ENCODE data around the gene CLEC11A. TPM values are rescaled to one million over a fixed set of nuclear protein-coding genes. Genes with fewer than 3 reads are reported as not detected.

The CLEC11A gene
- total and polyA plus RNA-seq, 7 donors, result 2.1 to 20.2 (median 9.5) TPM

DNA sequence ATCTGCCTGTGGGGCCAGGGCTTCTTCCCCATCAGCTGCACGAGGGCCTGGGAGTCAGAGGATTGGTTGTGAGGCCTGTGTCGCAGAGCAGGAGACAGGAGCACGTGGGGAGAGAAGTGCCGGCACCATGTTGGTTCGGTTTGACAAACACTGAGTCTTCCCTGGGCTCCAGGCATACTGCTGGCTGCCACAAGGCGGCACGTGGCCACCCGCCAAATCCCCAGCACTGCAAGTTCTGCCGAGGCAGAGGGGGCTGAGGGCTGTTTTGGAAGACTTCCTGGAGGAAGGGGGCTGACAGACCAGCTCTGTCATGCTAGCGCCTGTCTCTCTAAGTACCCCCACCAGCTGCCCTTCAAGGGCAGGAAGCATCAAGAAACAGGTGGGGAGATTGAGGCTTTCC, 13.1 kb upstream of the CLEC11A start:
- intact Hi-C loops (cut with DNase I), result no loop called here
- Histone ChIP-seq H3K27ac (no peak overlapping the region), H3K27me3 (peaks cover 0 to 44% (median 9%) of the 10 kb centered on the region in 3 donors), H3K4me1 (no peaks in the 10 kb centered on the region), H3K36me3 (no peaks in the 10 kb centered on the region), H3K9me3 (no peaks in the 10 kb centered on the region), H3K4me3 (no peak overlapping the region)
- no peak for DNase-seq
- 47 to 59% methylated on average over 10 of the region's 10 CpGs for WGBS, 2 donors
- TF ChIP-seq POLR2AphosphoS5 (IDR thresholded peaks at IDR 0.05), result no peak
- TF ChIP-seq, protein P1, sequence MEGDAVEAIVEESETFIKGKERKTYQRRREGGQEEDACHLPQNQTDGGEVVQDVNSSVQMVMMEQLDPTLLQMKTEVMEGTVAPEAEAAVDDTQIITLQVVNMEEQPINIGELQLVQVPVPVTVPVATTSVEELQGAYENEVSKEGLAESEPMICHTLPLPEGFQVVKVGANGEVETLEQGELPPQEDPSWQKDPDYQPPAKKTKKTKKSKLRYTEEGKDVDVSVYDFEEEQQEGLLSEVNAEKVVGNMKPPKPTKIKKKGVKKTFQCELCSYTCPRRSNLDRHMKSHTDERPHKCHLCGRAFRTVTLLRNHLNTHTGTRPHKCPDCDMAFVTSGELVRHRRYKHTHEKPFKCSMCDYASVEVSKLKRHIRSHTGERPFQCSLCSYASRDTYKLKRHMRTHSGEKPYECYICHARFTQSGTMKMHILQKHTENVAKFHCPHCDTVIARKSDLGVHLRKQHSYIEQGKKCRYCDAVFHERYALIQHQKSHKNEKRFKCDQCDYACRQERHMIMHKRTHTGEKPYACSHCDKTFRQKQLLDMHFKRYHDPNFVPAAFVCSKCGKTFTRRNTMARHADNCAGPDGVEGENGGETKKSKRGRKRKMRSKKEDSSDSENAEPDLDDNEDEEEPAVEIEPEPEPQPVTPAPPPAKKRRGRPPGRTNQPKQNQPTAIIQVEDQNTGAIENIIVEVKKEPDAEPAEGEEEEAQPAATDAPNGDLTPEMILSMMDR (IDR thresholded peaks at IDR 0.05), result no peak
- TF ChIP-seq EP300 (IDR thresholded peaks at IDR 0.05), result no peak
- no peak for TF ChIP-seq POLR2A (IDR thresholded peaks at IDR 0.05)

DNA sequence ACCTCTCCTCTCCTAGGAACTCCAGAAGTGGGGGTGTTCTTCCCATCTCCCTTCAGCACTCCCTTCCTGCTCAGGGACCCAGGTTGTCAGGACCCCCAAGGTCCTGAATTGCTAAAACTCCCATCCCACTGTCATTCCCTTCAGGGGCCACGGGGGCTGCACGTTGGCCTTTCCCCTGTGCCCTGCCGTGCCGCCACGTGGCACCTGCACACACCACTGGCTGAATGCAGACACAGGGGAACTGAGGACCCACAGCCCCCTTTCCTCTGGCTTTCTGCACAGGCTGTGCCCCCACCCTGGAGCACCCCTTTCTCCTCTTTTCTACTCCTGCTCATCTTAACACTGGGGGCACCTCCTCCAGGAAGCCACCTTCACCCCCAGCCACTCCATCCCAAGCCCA, 12.6 kb upstream of the CLEC11A start:
- Histone ChIP-seq H3K36me3 (no peaks in the 10 kb centered on the region), H3K27ac (no peak overlapping the region), H3K27me3 (peaks cover 0 to 42% (median 9%) of the 10 kb centered on the region in 3 donors), H3K4me1 (no peaks in the 10 kb centered on the region), H3K4me3 (no peak overlapping the region), H3K9me3 (no peaks in the 10 kb centered on the region)
- TF ChIP-seq EP300 (IDR thresholded peaks at IDR 0.05) (no peak), POLR2AphosphoS5 (IDR thresholded peaks at IDR 0.05) (no peak), POLR2A (IDR thresholded peaks at IDR 0.05) (no peak)
- TF ChIP-seq, protein P1 (IDR thresholded peaks at IDR 0.05), result no peak
- no peak for DNase-seq
- 71 to 87% methylated on average over 5 of the region's 5 CpGs for WGBS, 2 donors
- intact Hi-C loops (cut with DNase I), result no loop called here

DNA sequence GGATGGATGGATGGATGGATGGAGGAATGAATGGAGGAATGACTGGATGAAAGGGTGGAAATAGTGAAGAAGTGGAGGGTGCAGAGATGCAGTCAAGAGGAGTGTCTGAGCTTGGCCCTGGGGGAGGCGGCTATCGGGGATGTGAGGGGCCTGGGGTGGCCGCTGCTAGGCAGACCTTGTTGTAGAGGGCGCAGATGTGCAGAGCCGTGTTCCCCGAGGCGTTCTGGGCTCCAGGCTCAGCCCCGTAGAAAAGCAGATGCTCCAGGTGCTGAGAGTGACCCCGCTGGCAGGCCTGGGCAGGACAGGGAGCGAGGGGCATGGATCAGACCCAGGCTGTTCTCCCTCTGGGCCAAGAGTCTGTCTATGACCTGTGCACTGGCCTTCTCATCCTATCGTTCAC, 12.0 kb upstream of the CLEC11A start:
- Histone ChIP-seq H3K4me3 (no peak overlapping the region), H3K36me3 (no peaks in the 10 kb centered on the region), H3K27ac (no peak overlapping the region), H3K4me1 (no peaks in the 10 kb centered on the region), H3K9me3 (no peaks in the 10 kb centered on the region), H3K27me3 (peaks cover 0 to 43% (median 11%) of the 10 kb centered on the region in 3 donors)
- no peak for DNase-seq
- TF ChIP-seq EP300 (IDR thresholded peaks at IDR 0.05) (no peak), POLR2A (IDR thresholded peaks at IDR 0.05) (no peak), POLR2AphosphoS5 (IDR thresholded peaks at IDR 0.05) (no peak)
- TF ChIP-seq, protein P1 (IDR thresholded peaks at IDR 0.05), result no peak
- WGBS, 2 donors, result 81 to 86% methylated on average over 11 of the region's 11 CpGs
- intact Hi-C loops (cut with DNase I), result no loop called here

DNA sequence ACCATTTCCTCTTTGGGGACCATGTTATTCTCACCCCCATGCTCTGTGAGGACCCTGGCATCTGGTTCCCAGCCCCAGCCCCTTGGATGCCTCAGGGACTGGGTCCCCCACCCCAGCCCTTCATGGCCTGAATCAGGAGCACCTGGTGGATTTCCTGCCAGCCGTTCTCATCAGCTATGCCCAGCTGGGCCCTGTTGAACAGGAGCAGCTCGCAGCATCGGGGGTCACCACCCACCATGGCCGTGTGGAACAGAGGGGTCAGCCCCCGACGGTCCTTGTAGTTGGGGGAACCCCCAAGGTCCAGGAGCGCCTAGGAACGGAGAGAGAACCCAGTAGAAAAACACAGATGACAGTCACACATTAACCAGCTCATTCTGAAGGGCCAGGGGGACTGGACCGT, 11.4 kb upstream of the CLEC11A start:
- peaks cover 0 to 49% (median 16%) of the 10 kb centered on the region in 3 donors for H3K27me3 ChIP-seq
- intact Hi-C loops (cut with DNase I), result no loop called here
- WGBS, 2 donors, result 68 to 83% methylated on average over 9 of the region's 9 CpGs
- no peak overlapping the region for H3K4me3 ChIP-seq
- no peaks in the 10 kb centered on the region for H3K9me3 ChIP-seq
- TF ChIP-seq POLR2AphosphoS5 (IDR thresholded peaks at IDR 0.05) (no peak), POLR2A (IDR thresholded peaks at IDR 0.05) (no peak), EP300 (IDR thresholded peaks at IDR 0.05) (no peak)
- TF ChIP-seq, protein P1 (IDR thresholded peaks at IDR 0.05), result no peak
- no peak overlapping the region for H3K27ac ChIP-seq
- no peaks in the 10 kb centered on the region for H3K4me1 ChIP-seq
- H3K36me3 ChIP-seq, result no peaks in the 10 kb centered on the region
- no peak for DNase-seq

DNA sequence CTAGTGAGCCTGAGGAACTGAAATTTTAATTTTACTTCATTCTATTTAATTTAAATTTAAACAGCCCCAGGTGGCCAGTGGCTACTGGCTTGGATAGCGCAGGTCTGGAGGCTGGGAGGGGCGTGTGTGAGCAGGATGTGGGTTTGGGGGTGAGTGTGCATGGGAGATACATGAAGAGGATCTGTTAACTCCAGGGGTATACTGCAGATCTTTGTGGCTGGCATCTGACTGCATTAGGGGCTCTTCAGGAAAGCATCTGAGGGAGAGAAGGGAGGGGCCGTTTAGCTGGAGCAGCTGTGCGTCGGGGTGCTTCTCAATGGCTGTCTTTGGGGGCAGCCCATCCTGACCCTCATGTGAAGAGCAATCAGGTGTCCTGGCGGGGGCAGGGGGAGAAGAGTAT, 10.3 kb upstream of the CLEC11A start:
- TF ChIP-seq, protein P1 (IDR thresholded peaks at IDR 0.05), result no peak
- no peak for TF ChIP-seq POLR2A (IDR thresholded peaks at IDR 0.05)
- no peak for TF ChIP-seq EP300 (IDR thresholded peaks at IDR 0.05)
- TF ChIP-seq POLR2AphosphoS5 (IDR thresholded peaks at IDR 0.05), result no peak
- Histone ChIP-seq H3K9me3 (no peaks in the 10 kb centered on the region), H3K4me3 (no peak overlapping the region), H3K36me3 (no peaks in the 10 kb centered on the region), H3K4me1 (peaks cover 0 to 2% (median under 1%) of the 10 kb centered on the region in 4 donors), H3K27ac (no peak overlapping the region), H3K27me3 (peaks cover 3 to 59% (median 25%) of the 10 kb centered on the region in 3 donors)
- intact Hi-C loops (cut with DNase I), result no loop called here
- no peak for DNase-seq
- WGBS, 2 donors, result 51 to 64% methylated on average over 6 of the region's 6 CpGs

Data from sigmoid colon (tissue), 7 donors.